K562 (cell line): ENCODE results near the gene C13orf42. TPM values are rescaled to one million over a fixed set of nuclear protein-coding genes. Genes with fewer than 3 reads are reported as not detected.
"Not testable (repeated sequence)": the region's sequence is repeated elsewhere in the genome, so short reads cannot be mapped to it uniquely, and the experiment has no call there.

Source experiments
- ATAC-seq: fragments of 200-7000 bp; cut with Tn5 transposase; 3 replicates; pipeline ENCODE4 v1.9.1; 2020; ENCODE audit warnings: moderate library complexity
- BruUV-seq: library from RNA; stranded (reverse); fragments of 400-500 nt; replicated peaks from 2 replicates; lab custom pipeline; 2021; lab: Mats Ljungman, UMichigan
- CTCF ChIA-PET: fragments of 300-600 bp; formaldehyde crosslinking; extraction: SDS; loops from one replicate; lab custom pipeline; 2021; ENCODE audit warnings: low intra/inter-chr PET ratio; lab: Yijun Ruan, JAX
- POLR2A ChIA-PET: fragments of 300-600, 350-650 bp; sonication (Branson Sonifier 250); formaldehyde crosslinking; extraction: SDS; loops from one replicate; lab custom pipeline; 2021; ENCODE audit warnings: antibody characterized with exemption, inconsistent platforms; lab: Yijun Ruan, JAX
- DNase-seq, 4 experiments: peaks; one replicate each; pipeline versions ENCODE4 v3.0.0 to v3.0.0-alpha.2; 2011 to 2018; ENCODE audit warnings: low spot score in 3 of 4, mixed read lengths in 3 of 4; ENCODE audit errors: extremely low read depth in 1 of 4
- FAIRE-seq: peaks from 2 replicates; lab custom pipeline; 2011; peaks lifted over from hg19 to GRCh38; lab: Jason Lieb, UNC
- H2AFZ ChIP-seq: 2 replicates; pipeline ENCODE4 v1.6.0; 2011; ENCODE audit warnings: low read depth, low read length, control low read depth, inconsistent platforms
- H3K27ac ChIP-seq: fragments of 200-600 bp; 3 replicates; pipeline ENCODE4 v1.8.0; 2011; ENCODE audit warnings: low read depth, mild to moderate bottlenecking, control low read depth, inconsistent platforms, low read length, moderate library complexity, mixed read lengths; ENCODE audit errors: extremely low read depth
- H3K27me3 ChIP-seq, 2 experiments: fragments of 300-600 bp in 1 of 2; 2 replicates in 1 of 2; 3 replicates in 1 of 2; pipeline versions ENCODE4 v1.6.0 to v1.8.0; 2011; ENCODE audit warnings: inconsistent platforms in 2 of 2, low read length in 2 of 2, mild to moderate bottlenecking in 1 of 2, mixed read lengths in 1 of 2, moderate library complexity in 1 of 2; ENCODE audit not compliant: control insufficient read depth in 2 of 2, insufficient read depth in 2 of 2
- H3K36me3 ChIP-seq: fragments of 300-600 bp; 3 replicates; pipeline ENCODE4 v1.8.0; 2011; ENCODE audit warnings: mild to moderate bottlenecking, low read length, inconsistent platforms; ENCODE audit not compliant: control insufficient read depth, insufficient read depth
- H3K4me1 ChIP-seq, 2 experiments: fragments of 200-600 bp in 1 of 2; replicated peaks in 1 of 2; 2 replicates in 1 of 2; 3 replicates in 1 of 2; pipeline versions ENCODE4 v1.5.1 to v1.8.0; 2011; ENCODE audit warnings: inconsistent platforms in 2 of 2, low read length in 2 of 2, mild to moderate bottlenecking in 1 of 2, mixed read lengths in 1 of 2, moderate library complexity in 1 of 2; ENCODE audit not compliant: control insufficient read depth in 2 of 2, insufficient read depth in 2 of 2
- H3K4me2 ChIP-seq: 2 replicates; pipeline ENCODE4 v1.6.1; 2011; ENCODE audit warnings: low read length, control low read depth, inconsistent platforms, mixed read lengths; ENCODE audit not compliant: insufficient read depth
- H3K4me3 ChIP-seq: fragments of 200-600 bp; sonication (generic), shearing (Covaris generic); 2 replicates; pipeline ENCODE4 v1.5.1; 2016; ENCODE audit warnings: control low read depth, inconsistent platforms
- H3K79me2 ChIP-seq: fragments of 200-600 bp; 3 replicates; pipeline ENCODE4 v1.8.0; 2011; ENCODE audit warnings: low read length, inconsistent platforms; ENCODE audit not compliant: control insufficient read depth, insufficient read depth
- H3K9ac ChIP-seq, 2 experiments: 2 replicates each; pipeline versions ENCODE4 v1.6.0 to v1.6.1; 2011; ENCODE audit warnings: low read depth in 2 of 2, low read length in 2 of 2, control low read depth in 1 of 2, inconsistent platforms in 1 of 2, mild to moderate bottlenecking in 1 of 2, mixed read lengths in 1 of 2; ENCODE audit not compliant: insufficient read depth in 1 of 2
- H3K9me1 ChIP-seq: one replicate; pipeline ENCODE4 v1.6.0; 2011; ENCODE audit warnings: inconsistent platforms, mild to moderate bottlenecking, low read length, moderate library complexity; ENCODE audit not compliant: control insufficient read depth, insufficient read depth
- H3K9me3 ChIP-seq: replicated peaks from 2 replicates; pipeline ENCODE4 v1.5.1; 2011; ENCODE audit warnings: low read depth, low read length, inconsistent platforms; ENCODE audit not compliant: control insufficient read depth, insufficient read depth
- H4K20me1 ChIP-seq: replicated peaks from 2 replicates; pipeline ENCODE4 v1.6.1; 2011; ENCODE audit warnings: low read length, inconsistent platforms, mixed read lengths; ENCODE audit not compliant: control insufficient read depth, insufficient read depth
- ATF1 ChIP-seq, 2 experiments: fragments of 450-650 bp in 1 of 2; IDR thresholded peaks; 2 replicates each; pipeline ENCODE4 v1.6.1; 2016; ENCODE audit warnings: missing compliant biosample characterization in 1 of 2, missing genetic modification characterization in 1 of 2
- ATF3 ChIP-seq, 2 experiments: fragments of 450-650 bp in 1 of 2; sonication (generic) in 1 of 2; formaldehyde crosslinking in 1 of 2; IDR thresholded peaks in 1 of 2; conservative IDR thresholded peaks in 1 of 2; 2 replicates each; pipeline versions ENCODE4 v1.6.1 to v1.8.1; 2016 to 2023; ENCODE audit warnings: mild to moderate bottlenecking in 2 of 2, moderate library complexity in 2 of 2, inconsistent platforms in 1 of 2, missing genetic modification reagents in 1 of 2
- COPS2 ChIP-seq: fragments of 450-650 bp; conservative IDR thresholded peaks from 2 replicates; pipeline ENCODE4 v1.6.1; 2016; ENCODE audit warnings: mild to moderate bottlenecking, moderate library complexity
- CREB3 ChIP-seq: fragments of 450-650 bp; conservative IDR thresholded peaks from 2 replicates; pipeline ENCODE4 v1.6.1; 2016; ENCODE audit warnings: missing genetic modification characterization, low read depth, mild to moderate bottlenecking, missing compliant biosample characterization, moderate library complexity
- L3MBTL2 ChIP-seq: fragments of 450-650 bp; IDR thresholded peaks from 2 replicates; pipeline ENCODE4 v1.6.1; 2016; ENCODE audit warnings: mild to moderate bottlenecking, moderate library complexity
- MEF2D ChIP-seq: conservative IDR thresholded peaks from 2 replicates; pipeline ENCODE4 v1.6.1; 2016; ENCODE audit warnings: low read depth, missing genetic modification characterization, missing compliant biosample characterization
- PRMT5 ChIP-seq: sonication (generic); formaldehyde crosslinking; IDR thresholded peaks from 2 replicates; pipeline ENCODE4 v1.5.0; 2020; ENCODE audit warnings: missing genetic modification reagents
- RBM25 ChIP-seq: fragments of 200-400 bp; formaldehyde crosslinking; IDR thresholded peaks from 2 replicates; pipeline ENCODE4 v1.6.1; 2018; ENCODE audit warnings: low read length, low read depth, moderate library complexity; ENCODE audit not compliant: severe bottlenecking
- RERE ChIP-seq: sonication (generic); formaldehyde crosslinking; IDR thresholded peaks from 2 replicates; pipeline ENCODE4 v1.8.0; 2023; ENCODE audit warnings: missing genetic modification reagents, mild to moderate bottlenecking, borderline replicate concordance
- SUPT5H ChIP-seq: fragments of 450-650 bp; IDR thresholded peaks from 2 replicates; pipeline ENCODE4 v1.6.1; 2016
- TAF7 ChIP-seq: fragments of 450-650 bp; IDR thresholded peaks from 2 replicates; pipeline ENCODE4 v1.6.1; 2016; ENCODE audit warnings: missing genetic modification characterization, missing compliant biosample characterization
- U2AF2 ChIP-seq: fragments of 200-400 bp; formaldehyde crosslinking; optimal IDR thresholded peaks from 2 replicates; pipeline ENCODE3; 2017; ENCODE audit warnings: low read depth, mild to moderate bottlenecking, low read length
- WGBS: fragments of 100-300 bp; shearing (Covaris generic); methylation state at CpG from one replicate; pipeline ENCODE4 v1.1.6; 2016; ENCODE audit warnings: low coverage, mixed read lengths; ENCODE audit not compliant: insufficient coverage; ENCODE audit errors: missing lambda C conversion rate; 5-methylcytosine and 5-hydroxymethylcytosine counted together
- in situ Hi-C: fragments of 300-500 bp; cut with MboI; formaldehyde crosslinking; loops from 4 replicates; pipeline ENCODE4 v1.15.0; 2018; ENCODE audit warnings: inconsistent platforms, mixed read lengths
- intact Hi-C: fragments of 100-400 bp; cut with micrococcal nuclease; formaldehyde crosslinking; loops from 2 replicates; pipeline ENCODE4 v1.14.2; 2022
- polyA plus RNA-seq, 8 experiments: library from polyadenylated mRNA; depleted of rRNA in 4 of 8; stranded (reverse) in 5 of 8; unstranded in 3 of 8; fragments of >200 nt; fragmentation: Nextera tagmentation in 2 of 8; fragmentation: Illumina TruSeq in 1 of 8; extraction: Ambion mirVana in 2 of 8; extraction: Trizol in 1 of 8; gene quantifications; 2 replicates each; pipeline versions ENCODE4 v1.2.1 to v1.2.3, GENCODE V29; 2011 to 2014; ENCODE audit warnings: inconsistent platforms in 1 of 8, missing spikeins in 1 of 8
- total RNA-seq, 7 experiments: library from RNA; depleted of rRNA in 6 of 7; stranded (reverse); fragments of >200 nt in 6 of 7; fragmentation: Illumina TruSeq in 2 of 7; extraction: Trizol in 2 of 7; gene quantifications; 2 replicates each; pipeline versions ENCODE4 v1.2.1 to v1.2.3, GENCODE V29; 2011 to 2021; ENCODE audit warnings: low replicate concordance in 1 of 7

C13orf42 gene
- total and polyA plus RNA-seq, 9 of the 15 experiments (the other 6 are each of a cell fraction or from before 2014, with no cell fraction given), result 0.18 TPM; not detected in 8

- TF ChIP-seq ATF3 (IDR thresholded peaks at IDR 0.05) (peak; percentile 4; the same call in 1 of the 2 replicates), ATF1 (tag; IDR thresholded peaks at IDR 0.05) (peak; percentile 34), TAF7 (tag) (peak; percentile 63; the same call in 1 of the 2 replicates), SUPT5H (0 out of 2 replicates have a peak, but pooled peaks have one; percentile 21), L3MBTL2 (peak; percentile 22; the same call in 1 of the 2 replicates)
- TF ChIP-seq ATF3 (CRISPR knock-in tag; conservative IDR thresholded peaks at IDR 0.05); ATF1 (CRISPR knock-in tag; IDR thresholded peaks at IDR 0.05): not testable (repeated sequence)
These were observed 30.5 kb downstream of the C13orf42 start (continued) for GRCh38 chr13:51080478-51081065.

GRCh38 chr13:51071493-51071892, 39.6 kb downstream of the C13orf42 start:
- Histone ChIP-seq H2AFZ (no peak overlapping the region), H3K36me3 (no peaks in the 10 kb centered on the region), H3K9ac (no peak overlapping the region), H3K27me3 (peaks cover 0 to 10% of the 10 kb centered on the region in 2 experiments; a peak in 3 of 5 replicates), H3K4me1 (no peaks in the 10 kb centered on the region), H3K9me1 (no peaks in the 10 kb centered on the region), H3K4me2 (no peak overlapping the region), H3K27ac (no peak overlapping the region), H3K4me3 (no peak overlapping the region), H3K9me3 (no peaks in the 10 kb centered on the region), H3K79me2 (no peaks in the 10 kb centered on the region), H4K20me1 (no peaks in the 10 kb centered on the region)
- ATAC-seq (no peak), FAIRE-seq (no peak), DNase-seq (no peak)
- WGBS, result 17% methylated on average over 6 of the region's 8 CpGs
- intact Hi-C loops, result no loop called here
- in situ Hi-C loops, result loop anchor here (25.0 kb wide), 1 partner anchor 1409 kb away; no protein-coding TSS in a partner anchor
- ChIA-PET POLR2A (interaction anchor here (0.5 kb wide), 1 partner anchor 1776 kb away, joined by 3 read pairs; no protein-coding TSS in a partner anchor), CTCF (no interaction called here)
- no TSS peak for BruUV-seq
- no peak for TF ChIP-seq RBM25
- TF ChIP-seq COPS2, result no peak
- no peak for TF ChIP-seq MEF2D (tag)
- TF ChIP-seq CREB3 (tag), result no peak
- TF ChIP-seq PRMT5 (CRISPR knock-in tag), result no peak
- no peak for TF ChIP-seq RERE (CRISPR knock-in tag)
- no peak for TF ChIP-seq U2AF2
